ENCODE results near the gene SCAP.
"Not testable (repeated sequence)": the region's sequence is repeated elsewhere in the genome, so short reads cannot be mapped to it uniquely, and the experiment has no call there.

The SCAP gene

DNA sequence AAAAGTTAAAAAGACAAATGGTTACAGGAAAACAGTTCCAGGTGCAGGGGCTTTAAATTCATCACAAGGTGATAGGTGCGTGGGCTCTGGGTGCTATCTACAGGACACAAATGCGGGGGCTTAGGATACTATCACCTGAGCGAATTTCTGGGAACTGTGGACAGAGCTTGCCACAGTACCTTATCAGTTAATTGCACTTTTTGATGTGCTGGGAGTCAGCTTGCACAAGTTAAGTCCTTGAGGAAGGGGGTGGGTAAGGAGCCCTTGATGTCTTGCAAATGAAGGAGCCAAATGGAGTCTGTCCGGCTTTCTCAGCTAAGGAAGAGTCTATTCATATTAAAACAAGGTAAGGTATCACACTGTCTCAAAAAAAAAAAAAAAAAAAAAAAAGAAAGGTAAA lies 6.0 kb upstream of the SCAP start:
- H3K9me3 ChIP-seq (ENCODE audit: control insufficient read depth, insufficient read depth, low read length); H3K36me3 ChIP-seq (ENCODE audit: control insufficient read depth, insufficient read depth, low read length); DNase-seq (ENCODE audit: low read depth, low spot score); H3K4me3 ChIP-seq (ENCODE audit: low read length); H3K27ac ChIP-seq (ENCODE audit: low read length); H3K4me1 ChIP-seq (ENCODE audit: control insufficient read depth, insufficient read depth, low read length); H3K27me3 ChIP-seq (ENCODE audit: control insufficient read depth, insufficient read depth, low read length): not testable (repeated sequence)
- WGBS (ENCODE audit: insufficient coverage, insufficient read length): no CpG with 5 or more reads among the region's 4 CpGs

DNA sequence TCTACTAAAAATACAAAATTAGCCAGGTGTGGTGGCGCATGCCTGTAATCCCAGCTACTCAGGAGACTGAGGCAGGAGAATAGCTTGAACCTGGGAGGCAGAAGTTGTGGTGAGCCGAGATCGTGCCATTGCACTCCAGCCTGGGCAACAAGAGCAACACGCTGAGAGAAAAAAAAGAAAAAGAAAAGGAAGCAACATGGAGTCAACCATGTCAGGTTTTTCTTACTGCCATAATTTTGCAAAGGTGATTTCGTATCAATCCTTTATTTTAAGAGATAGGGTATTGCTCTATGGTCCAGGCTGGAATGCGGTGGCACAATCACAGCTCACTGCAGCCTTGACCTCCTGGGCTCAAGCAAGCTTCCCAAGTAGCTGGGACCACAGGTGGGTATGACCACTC lies 4.5 kb upstream of the SCAP start:
- H3K4me1 ChIP-seq (ENCODE audit: control insufficient read depth, insufficient read depth, low read length); H3K27me3 ChIP-seq (ENCODE audit: control insufficient read depth, insufficient read depth, low read length); H3K4me3 ChIP-seq (ENCODE audit: low read length); H3K27ac ChIP-seq (ENCODE audit: low read length); H3K9me3 ChIP-seq (ENCODE audit: control insufficient read depth, insufficient read depth, low read length); H3K36me3 ChIP-seq (ENCODE audit: control insufficient read depth, insufficient read depth, low read length); DNase-seq (ENCODE audit: low read depth, low spot score): not testable (repeated sequence)
- no CpG with 5 or more reads among the region's 6 CpGs for WGBS (ENCODE audit: insufficient coverage, insufficient read length)

DNA sequence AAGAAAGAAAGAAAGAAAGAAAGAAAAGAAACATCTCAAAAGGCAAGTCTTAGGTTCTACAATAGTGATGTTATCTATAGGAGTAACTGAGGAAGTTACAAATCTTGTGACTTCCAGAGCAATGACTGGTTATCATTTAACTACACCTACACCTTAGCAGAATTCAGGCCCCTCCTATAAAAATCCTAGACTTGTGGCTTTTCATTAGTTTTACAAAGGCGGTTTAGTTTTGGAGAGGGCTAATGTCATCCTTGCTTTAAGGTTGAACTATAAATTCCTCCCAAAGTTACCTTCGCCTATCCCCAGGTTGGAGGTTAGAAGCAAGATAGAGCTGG lies 4.1 kb upstream of the SCAP start:
- no peaks in the 10 kb centered on the region; the same call in 1 of the 2 replicates for H3K4me1 ChIP-seq (ENCODE audit: control insufficient read depth, insufficient read depth, low read length)
- H3K27me3 ChIP-seq (ENCODE audit: control insufficient read depth, insufficient read depth, low read length): no peaks in the 10 kb centered on the region
- no peaks in the 10 kb centered on the region for H3K9me3 ChIP-seq (ENCODE audit: control insufficient read depth, insufficient read depth, low read length)
- DNase-seq (ENCODE audit: low read depth, low spot score): no peak
- H3K36me3 ChIP-seq (ENCODE audit: control insufficient read depth, insufficient read depth, low read length): no peaks in the 10 kb centered on the region
- WGBS (ENCODE audit: insufficient coverage, insufficient read length): no CpG with 5 or more reads among the region's 2 CpGs
- H3K4me3 ChIP-seq (ENCODE audit: low read length): no peak overlapping the region
- no peak overlapping the region for H3K27ac ChIP-seq (ENCODE audit: low read length)

DNA sequence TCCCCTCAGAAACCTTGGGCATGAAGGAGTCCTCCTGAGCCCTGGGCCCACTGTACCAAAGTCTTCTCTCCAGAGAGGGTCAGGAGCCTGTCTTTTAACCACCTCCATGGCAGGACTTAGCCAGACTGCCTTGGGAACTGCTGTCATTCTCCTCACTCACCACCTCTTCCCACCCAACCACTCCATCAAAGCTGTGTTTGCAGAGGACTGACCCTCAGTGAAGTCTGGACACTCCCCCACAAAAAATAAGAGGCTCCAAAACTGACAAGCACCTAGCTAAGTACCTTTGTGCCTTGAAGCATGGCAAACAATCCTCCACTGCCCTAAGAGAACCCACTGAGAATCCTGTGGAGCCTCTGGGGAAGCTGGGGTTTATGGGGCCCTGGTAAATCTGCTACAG lies 2.3 kb upstream of the SCAP start:
- H3K27ac ChIP-seq (ENCODE audit: low read length): no peak overlapping the region
- H3K4me1 ChIP-seq (ENCODE audit: control insufficient read depth, insufficient read depth, low read length): no peaks in the 10 kb centered on the region; the same call in 1 of the 2 replicates
- H3K4me3 ChIP-seq (ENCODE audit: low read length): no peak overlapping the region
- H3K27me3 ChIP-seq (ENCODE audit: control insufficient read depth, insufficient read depth, low read length): no peaks in the 10 kb centered on the region
- no peaks in the 10 kb centered on the region for H3K36me3 ChIP-seq (ENCODE audit: control insufficient read depth, insufficient read depth, low read length)
- no peak for DNase-seq (ENCODE audit: low read depth, low spot score)
- H3K9me3 ChIP-seq (ENCODE audit: control insufficient read depth, insufficient read depth, low read length): no peaks in the 10 kb centered on the region

DNA sequence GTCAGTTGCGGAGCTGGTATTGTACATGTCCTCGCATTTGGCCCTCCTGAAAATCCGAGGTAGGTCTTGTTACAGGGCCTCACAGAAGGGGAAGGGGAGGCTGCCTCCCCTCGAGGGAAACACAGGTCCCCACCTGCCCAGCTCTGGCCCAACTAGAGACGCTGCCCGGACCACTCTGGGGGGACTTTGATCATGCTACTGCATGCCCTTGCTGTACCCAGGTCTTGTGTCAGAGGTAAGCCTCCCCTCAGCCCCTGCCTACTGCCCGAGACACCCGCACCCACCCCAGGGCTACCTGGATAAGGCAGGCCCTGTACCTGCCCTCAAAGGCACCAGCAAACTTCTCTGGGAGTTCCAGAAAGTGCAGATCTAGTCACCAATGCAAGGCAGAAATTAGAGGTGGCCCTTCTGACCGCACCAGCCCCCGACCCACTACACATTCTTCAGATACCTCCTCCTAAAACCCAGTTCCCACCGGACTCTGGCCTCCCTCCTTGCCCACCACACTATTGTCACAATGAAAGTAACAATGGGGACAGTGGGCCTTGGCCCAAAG lies 981 bp upstream of the SCAP start:
- Histone ChIP-seq H3K27ac (ENCODE audit: low read length) (no peak overlapping the region), H3K36me3 (ENCODE audit: control insufficient read depth, insufficient read depth, low read length) (no peaks in the 10 kb centered on the region), H3K27me3 (ENCODE audit: control insufficient read depth, insufficient read depth, low read length) (no peaks in the 10 kb centered on the region), H3K4me1 (ENCODE audit: control insufficient read depth, insufficient read depth, low read length) (no peaks in the 10 kb centered on the region; the same call in 1 of the 2 replicates), H3K4me3 (ENCODE audit: low read length) (no peak overlapping the region), H3K9me3 (ENCODE audit: control insufficient read depth, insufficient read depth, low read length) (no peaks in the 10 kb centered on the region)
- DNase-seq (ENCODE audit: low read depth, low spot score): no peak
- WGBS (ENCODE audit: insufficient coverage, insufficient read length): no CpG with 5 or more reads among the region's 11 CpGs

DNA sequence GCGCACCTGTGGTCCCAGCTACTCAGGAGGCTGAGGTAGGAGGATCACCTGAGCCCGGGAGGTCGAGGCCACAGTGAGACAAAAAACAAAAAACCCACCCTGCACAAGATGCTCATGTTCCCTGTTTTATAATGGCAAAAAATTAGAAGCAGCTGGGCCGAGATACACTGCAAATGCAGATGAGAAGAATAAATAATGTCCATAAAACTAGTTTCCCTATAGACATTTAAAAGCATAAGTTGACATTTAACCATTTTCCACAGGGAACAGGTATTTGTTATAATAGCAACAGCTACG lies 537 bp upstream of the SCAP start:
- DNase-seq (ENCODE audit: low read depth, low spot score): no peak
- H3K4me3 ChIP-seq (ENCODE audit: low read length): no peak overlapping the region
- no peaks in the 10 kb centered on the region for H3K27me3 ChIP-seq (ENCODE audit: control insufficient read depth, insufficient read depth, low read length)
- H3K36me3 ChIP-seq (ENCODE audit: control insufficient read depth, insufficient read depth, low read length): no peaks in the 10 kb centered on the region
- H3K4me1 ChIP-seq (ENCODE audit: control insufficient read depth, insufficient read depth, low read length): no peaks in the 10 kb centered on the region; the same call in 1 of the 2 replicates
- H3K27ac ChIP-seq (ENCODE audit: low read length): no peak overlapping the region
- H3K9me3 ChIP-seq (ENCODE audit: control insufficient read depth, insufficient read depth, low read length): no peaks in the 10 kb centered on the region
- no CpG with 5 or more reads among the region's 5 CpGs for WGBS (ENCODE audit: insufficient coverage, insufficient read length)

DNA sequence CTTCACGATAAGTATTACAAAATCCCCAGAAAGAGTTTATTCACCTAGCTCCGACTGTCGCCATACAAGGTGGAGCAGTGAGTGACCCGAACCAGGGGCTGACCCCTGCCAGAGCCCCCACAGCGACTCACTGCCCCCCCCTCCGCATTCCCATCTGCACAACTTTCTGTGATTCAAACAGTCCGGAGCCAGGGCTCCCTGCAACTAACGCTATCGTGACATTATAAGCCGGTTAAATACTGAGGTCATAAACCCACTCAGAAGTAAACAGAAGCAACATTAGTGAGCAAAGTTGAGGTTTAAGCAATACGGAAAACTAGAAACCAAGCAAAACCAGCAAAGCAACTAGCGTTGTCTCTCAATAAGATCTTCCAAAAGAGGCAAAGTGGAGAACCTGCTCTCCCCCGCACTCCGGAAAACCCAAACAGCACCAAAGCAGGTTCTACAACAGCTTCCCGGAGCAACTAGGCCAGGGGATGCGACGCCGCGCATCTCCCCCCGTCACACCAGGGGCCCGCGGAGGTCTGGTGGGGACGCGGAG lies 642 bp downstream of the SCAP start:
- Histone ChIP-seq H3K4me1 (ENCODE audit: control insufficient read depth, insufficient read depth, low read length) (no peaks in the 10 kb centered on the region; the same call in 1 of the 2 replicates), H3K27ac (ENCODE audit: low read length) (no peak overlapping the region), H3K27me3 (ENCODE audit: control insufficient read depth, insufficient read depth, low read length) (no peaks in the 10 kb centered on the region), H3K4me3 (ENCODE audit: low read length) (peak overlapping the region; percentile 81), H3K9me3 (ENCODE audit: control insufficient read depth, insufficient read depth, low read length) (no peaks in the 10 kb centered on the region), H3K36me3 (ENCODE audit: control insufficient read depth, insufficient read depth, low read length) (no peaks in the 10 kb centered on the region)
- DNase-seq (ENCODE audit: low read depth, low spot score): no peak
- no CpG with 5 or more reads among the region's 24 CpGs for WGBS (ENCODE audit: insufficient coverage, insufficient read length)

DNA sequence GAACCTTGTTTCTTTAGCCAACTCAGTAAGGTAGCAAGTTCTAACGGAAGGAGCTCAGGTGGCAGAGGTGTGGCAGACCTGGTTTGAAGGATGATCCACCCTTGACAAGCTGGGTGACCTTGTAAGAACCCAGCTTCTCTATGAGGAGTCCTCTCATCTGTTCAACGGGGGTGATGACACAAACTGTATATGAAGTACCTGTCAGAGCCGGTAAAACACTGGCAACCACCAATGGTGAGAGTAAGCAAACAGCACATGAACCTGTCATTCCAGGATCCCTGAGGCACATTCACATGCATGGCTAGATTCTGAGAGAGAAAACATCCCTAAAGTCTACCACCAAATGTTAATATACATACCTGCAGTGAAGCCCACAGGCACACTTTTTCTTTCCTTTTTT lies 2.4 kb downstream of the SCAP start:
- WGBS (ENCODE audit: insufficient coverage, insufficient read length): no CpG with 5 or more reads among the region's 3 CpGs
- Histone ChIP-seq H3K36me3 (ENCODE audit: control insufficient read depth, insufficient read depth, low read length) (no peaks in the 10 kb centered on the region), H3K27me3 (ENCODE audit: control insufficient read depth, insufficient read depth, low read length) (no peaks in the 10 kb centered on the region), H3K9me3 (ENCODE audit: control insufficient read depth, insufficient read depth, low read length) (no peaks in the 10 kb centered on the region), H3K27ac (ENCODE audit: low read length) (no peak overlapping the region), H3K4me1 (ENCODE audit: control insufficient read depth, insufficient read depth, low read length) (no peaks in the 10 kb centered on the region; the same call in 1 of the 2 replicates), H3K4me3 (ENCODE audit: low read length) (no peak overlapping the region)
- DNase-seq (ENCODE audit: low read depth, low spot score): no peak

DNA sequence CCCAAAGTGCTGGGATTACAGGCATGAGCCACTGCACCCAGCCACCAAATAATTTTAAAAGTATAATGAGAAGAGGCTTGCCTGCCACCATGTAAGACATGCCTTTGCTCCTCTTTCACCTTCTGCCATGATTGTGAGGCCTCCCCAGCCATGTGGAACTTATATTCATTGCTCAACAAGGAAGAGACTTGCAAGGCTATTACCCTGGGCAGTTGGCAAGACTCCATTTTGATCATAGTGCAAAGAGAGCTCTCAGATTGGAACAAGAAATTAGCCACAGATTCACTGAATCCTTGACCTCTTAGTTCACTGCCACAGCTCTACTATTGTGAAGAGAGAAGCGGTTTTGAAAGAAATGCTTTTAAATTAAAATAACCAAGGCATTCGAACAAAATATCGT lies 6.1 kb downstream of the SCAP start:
- H3K27ac ChIP-seq (ENCODE audit: low read length): no peak overlapping the region
- no CpG with 5 or more reads among the region's 3 CpGs for WGBS (ENCODE audit: insufficient coverage, insufficient read length)
- no peaks in the 10 kb centered on the region for H3K27me3 ChIP-seq (ENCODE audit: control insufficient read depth, insufficient read depth, low read length)
- H3K9me3 ChIP-seq (ENCODE audit: control insufficient read depth, insufficient read depth, low read length): no peaks in the 10 kb centered on the region
- no peak for DNase-seq (ENCODE audit: low read depth, low spot score)
- H3K4me1 ChIP-seq (ENCODE audit: control insufficient read depth, insufficient read depth, low read length): no peaks in the 10 kb centered on the region; the same call in 1 of the 2 replicates
- H3K36me3 ChIP-seq (ENCODE audit: control insufficient read depth, insufficient read depth, low read length): no peaks in the 10 kb centered on the region
- no peak overlapping the region for H3K4me3 ChIP-seq (ENCODE audit: low read length)

DNA sequence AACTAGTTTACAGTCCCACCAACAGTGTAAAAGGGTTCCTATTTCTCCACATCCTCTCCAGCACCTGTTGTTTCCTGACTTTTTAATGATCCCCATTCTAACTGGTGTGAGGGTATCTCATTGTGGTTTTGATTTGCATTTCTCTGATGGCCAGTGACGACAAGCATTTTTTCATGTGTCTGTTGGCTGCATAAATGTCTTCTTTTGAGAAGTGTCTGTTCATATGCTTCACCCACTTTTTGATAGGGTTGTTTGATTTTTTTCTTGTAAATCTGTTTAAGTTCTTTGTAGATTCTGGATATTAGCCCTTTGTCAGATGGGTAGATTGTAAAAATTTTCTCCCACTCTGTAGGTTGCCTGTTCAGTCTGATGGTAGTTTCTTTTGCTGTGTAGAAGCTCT lies 7.4 kb downstream of the SCAP start:
- no CpG with 5 or more reads among the region's 1 CpG for WGBS (ENCODE audit: insufficient coverage, insufficient read length)
- H3K4me1 ChIP-seq (ENCODE audit: control insufficient read depth, insufficient read depth, low read length); DNase-seq (ENCODE audit: low read depth, low spot score); H3K9me3 ChIP-seq (ENCODE audit: control insufficient read depth, insufficient read depth, low read length); H3K4me3 ChIP-seq (ENCODE audit: low read length); H3K27ac ChIP-seq (ENCODE audit: low read length); H3K36me3 ChIP-seq (ENCODE audit: control insufficient read depth, insufficient read depth, low read length); H3K27me3 ChIP-seq (ENCODE audit: control insufficient read depth, insufficient read depth, low read length): not testable (repeated sequence)

DNA sequence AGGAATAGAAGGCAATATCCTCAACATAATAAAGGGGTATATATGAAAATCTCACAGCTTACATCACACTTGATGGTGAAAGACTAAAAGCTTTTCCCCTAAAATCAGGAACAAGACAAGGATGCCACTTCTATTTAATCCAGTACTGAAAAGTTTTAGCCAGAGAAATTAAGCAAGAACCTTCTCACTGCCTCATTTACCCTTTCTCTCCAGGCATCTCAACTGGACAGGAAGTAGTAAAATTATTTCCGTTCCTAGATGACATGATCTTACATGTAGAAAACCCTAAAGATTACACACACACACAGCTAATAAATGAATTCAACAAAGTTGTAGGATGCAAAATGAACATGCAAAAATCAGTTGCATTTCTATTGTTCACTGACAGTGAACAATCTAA lies 11.2 kb downstream of the SCAP start:
- no peaks in the 10 kb centered on the region for H3K36me3 ChIP-seq (ENCODE audit: control insufficient read depth, insufficient read depth, low read length)
- no CpG with 5 or more reads among the region's 1 CpG for WGBS (ENCODE audit: insufficient coverage, insufficient read length)
- no peak overlapping the region for H3K4me3 ChIP-seq (ENCODE audit: low read length)
- H3K9me3 ChIP-seq (ENCODE audit: control insufficient read depth, insufficient read depth, low read length): no peaks in the 10 kb centered on the region
- no peak for DNase-seq (ENCODE audit: low read depth, low spot score)
- H3K27me3 ChIP-seq (ENCODE audit: control insufficient read depth, insufficient read depth, low read length): no peaks in the 10 kb centered on the region
- H3K4me1 ChIP-seq (ENCODE audit: control insufficient read depth, insufficient read depth, low read length): no peaks in the 10 kb centered on the region
- H3K27ac ChIP-seq (ENCODE audit: low read length): no peak overlapping the region

Measured in iPS DF 6.9 (cell line).